Thymus (tissue), 11 donors: Measurements from ENCODE around the gene FADS3. TPM values are rescaled to one million over a fixed set of nuclear protein-coding genes. Genes with fewer than 3 reads are reported as not detected.
A peak's percentile ranks its signal among the peaks of the same experiment; 100 is the strongest.

Source experiments
- DNase-seq, 9 donors: peaks; one replicate each; pipeline ENCODE4 v3.0.0-alpha.2; 2013; ENCODE audit warnings: low spot score in 9 of 9, low read depth in 6 of 9, missing footprints in 1 of 9
- H3K27ac ChIP-seq, 2 donors: one replicate each; pipeline ENCODE4 v1.5.1; 2013; ENCODE audit warnings: control low read depth in 1 of 2, low read depth in 1 of 2, low read length in 1 of 2, mild to moderate bottlenecking in 1 of 2, moderate library complexity in 1 of 2
- H3K27me3 ChIP-seq, 2 donors: one replicate each; pipeline ENCODE4 v1.5.1; 2013; ENCODE audit warnings: low read length in 1 of 2; ENCODE audit not compliant: control insufficient read depth in 2 of 2, insufficient read depth in 1 of 2
- H3K36me3 ChIP-seq, 2 donors: one replicate each; pipeline ENCODE4 v1.5.1; 2013; ENCODE audit warnings: low read length in 1 of 2, mild to moderate bottlenecking in 1 of 2, moderate library complexity in 1 of 2; ENCODE audit not compliant: control insufficient read depth in 2 of 2, insufficient read depth in 2 of 2
- H3K4me1 ChIP-seq, 2 donors: one replicate each; pipeline ENCODE4 v1.5.1; 2013; ENCODE audit warnings: low read length in 2 of 2; ENCODE audit not compliant: control insufficient read depth in 2 of 2, insufficient read depth in 2 of 2
- H3K4me3 ChIP-seq, 2 donors: one replicate each; pipeline ENCODE4 v1.5.1; 2013; ENCODE audit warnings: low read length in 2 of 2, control low read depth in 1 of 2, mild to moderate bottlenecking in 1 of 2
- H3K9me3 ChIP-seq, 2 donors: one replicate each; pipeline ENCODE4 v1.5.1; 2013; ENCODE audit warnings: low read length in 1 of 2, mild to moderate bottlenecking in 1 of 2; ENCODE audit not compliant: control insufficient read depth in 2 of 2, insufficient read depth in 1 of 2
- WGBS: extraction: QIAGEN DNeasy Blood & Tissue Kit; methylation state at CpG from one replicate; pipeline ENCODE4 v1.1.7; 2013; 5-methylcytosine and 5-hydroxymethylcytosine counted together
- polyA plus RNA-seq: library from polyadenylated mRNA; stranded (reverse); fragments of 200-250 nt; gene quantifications from one replicate; pipeline ENCODE4 v1.2.3, GENCODE V29; 2013
- total RNA-seq: library from RNA; stranded (reverse); fragments of 120-200 nt; gene quantifications from one replicate; pipeline ENCODE4 v1.2.4, GENCODE V29; 2013
- donor health status: healthy.

Gene FADS3
- total and polyA plus RNA-seq, 2 donors: 4.7 to 19.3 TPM

DNA sequence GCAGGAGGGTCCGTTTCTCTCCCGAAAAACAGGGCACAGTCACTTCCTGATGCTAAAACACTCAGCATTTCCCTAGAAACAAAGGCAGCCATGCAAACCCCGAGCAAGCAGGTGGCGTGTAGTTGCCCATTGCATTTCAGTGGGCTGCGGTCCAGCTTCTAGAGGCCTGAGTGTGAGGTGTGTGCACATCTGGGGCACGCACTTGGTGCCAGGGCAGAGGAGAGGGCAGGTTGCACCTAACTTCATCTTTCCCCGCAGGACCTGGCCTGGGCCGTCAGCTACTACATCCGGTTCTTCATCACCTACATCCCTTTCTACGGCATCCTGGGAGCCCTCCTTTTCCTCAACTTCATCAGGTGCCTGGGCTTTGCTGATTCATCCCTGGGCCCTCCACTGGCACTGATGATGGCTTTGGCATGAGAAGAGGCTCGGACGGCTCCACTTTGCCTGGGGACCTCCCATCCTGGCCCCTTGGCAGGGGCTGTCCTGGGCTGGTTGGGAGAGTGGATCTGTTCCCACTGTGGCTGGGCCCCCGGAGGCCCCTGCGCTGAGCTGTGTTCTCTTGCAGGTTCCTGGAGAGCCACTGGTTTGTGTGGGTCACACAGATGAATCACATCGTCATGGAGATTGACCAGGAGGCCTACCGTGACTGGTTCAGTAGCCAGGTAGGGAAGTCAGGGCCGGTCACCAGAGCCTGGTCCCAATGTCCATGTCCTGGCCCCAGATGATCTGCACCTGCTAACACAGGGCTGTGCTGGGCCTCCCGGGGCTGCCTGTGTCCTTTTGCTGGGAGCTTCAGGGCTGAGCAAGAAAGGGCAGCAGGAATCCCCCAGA is 28.4 kb downstream of the FADS3 start:
- H3K4me3 ChIP-seq: no peak overlapping the region
- no peaks in the 10 kb centered on the region for H3K27me3 ChIP-seq
- H3K4me1 ChIP-seq: no peaks in the 10 kb centered on the region
- H3K9me3 ChIP-seq: no peaks in the 10 kb centered on the region
- 95% methylated on average over 18 of the region's 18 CpGs for WGBS
- H3K27ac ChIP-seq: no peak overlapping the region
- peaks cover 58 to 62% of the 10 kb centered on the region in 2 donors for H3K36me3 ChIP-seq
- DNase-seq: no peak

DNA sequence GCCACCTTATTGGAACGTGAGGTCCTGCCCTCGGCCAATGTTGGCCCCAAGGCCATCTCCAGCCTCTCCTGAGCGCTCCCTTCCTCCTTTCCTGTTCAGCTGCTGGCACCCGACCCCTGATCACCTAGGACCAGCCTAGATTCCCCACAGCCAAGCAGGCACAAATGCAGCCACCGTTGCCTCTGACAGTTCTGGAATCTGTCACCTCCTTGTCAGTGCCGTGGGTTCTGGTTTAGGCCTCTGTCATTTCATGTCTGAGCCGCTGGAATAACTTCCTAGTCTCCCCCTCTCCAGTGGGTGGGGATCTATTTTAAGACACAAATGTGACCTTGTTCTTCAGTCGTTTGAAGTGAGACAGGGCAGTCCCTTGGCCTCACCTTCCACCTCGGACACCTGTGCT is 29.7 kb downstream of the FADS3 start:
- no peaks in the 10 kb centered on the region for H3K9me3 ChIP-seq
- H3K4me1 ChIP-seq: no peaks in the 10 kb centered on the region
- H3K27ac ChIP-seq: no peak overlapping the region
- no peak overlapping the region for H3K4me3 ChIP-seq
- no peak for DNase-seq
- 85% methylated on average over 9 of the region's 9 CpGs for WGBS
- H3K27me3 ChIP-seq: no peaks in the 10 kb centered on the region
- H3K36me3 ChIP-seq: peaks cover 64 to 75% of the 10 kb centered on the region in 2 donors

DNA sequence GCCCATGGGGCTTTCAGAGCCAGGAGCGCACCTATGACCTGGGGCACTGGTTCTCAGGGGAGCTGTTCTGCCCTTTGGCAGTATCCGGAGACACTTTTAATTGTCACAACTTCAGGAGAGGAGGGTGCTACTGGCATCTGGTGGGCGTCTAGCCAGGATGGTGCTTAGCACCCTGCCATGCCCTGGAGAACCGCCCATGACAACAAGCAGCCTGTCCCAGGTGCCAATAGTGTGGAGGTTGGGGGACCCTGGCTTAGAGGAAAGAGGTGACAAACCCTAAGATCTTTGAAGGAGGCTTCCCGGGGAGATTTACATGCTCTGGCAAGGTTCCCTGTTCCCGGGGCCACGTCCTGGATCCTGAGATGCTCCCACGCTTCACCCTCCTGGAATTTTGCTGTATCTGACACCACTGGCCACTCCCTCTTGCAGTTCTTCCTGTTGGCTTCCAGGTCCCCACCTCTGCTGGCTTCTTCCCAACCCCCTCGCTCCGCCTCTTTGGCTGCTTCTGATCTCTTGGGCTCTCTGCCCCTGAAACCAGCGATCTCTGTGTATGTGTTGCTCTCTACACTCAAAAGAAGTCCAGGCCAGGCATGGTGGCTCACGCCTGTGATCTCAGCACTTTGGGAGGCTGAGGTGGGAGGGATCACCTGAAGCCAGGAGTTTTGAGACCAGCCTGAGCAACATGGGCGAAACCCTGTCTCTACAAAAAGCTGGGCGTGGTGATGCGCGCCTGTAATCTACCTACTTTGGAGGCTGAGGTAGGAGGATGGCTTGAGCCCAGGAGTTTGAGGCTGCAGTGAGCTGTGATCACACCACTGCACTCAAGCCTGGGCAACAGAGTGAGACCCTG is 31.1 kb downstream of the FADS3 start:
- WGBS: 97% methylated on average over 16 of the region's 16 CpGs
- Histone ChIP-seq H3K4me1 (no peaks in the 10 kb centered on the region), H3K27ac (peak overlapping the region in 1 of 2 donors; percentile 26), H3K27me3 (no peaks in the 10 kb centered on the region), H3K9me3 (no peaks in the 10 kb centered on the region), H3K36me3 (peaks cover 72 to 82% of the 10 kb centered on the region in 2 donors), H3K4me3 (no peak overlapping the region)
- DNase-seq: no peak

DNA sequence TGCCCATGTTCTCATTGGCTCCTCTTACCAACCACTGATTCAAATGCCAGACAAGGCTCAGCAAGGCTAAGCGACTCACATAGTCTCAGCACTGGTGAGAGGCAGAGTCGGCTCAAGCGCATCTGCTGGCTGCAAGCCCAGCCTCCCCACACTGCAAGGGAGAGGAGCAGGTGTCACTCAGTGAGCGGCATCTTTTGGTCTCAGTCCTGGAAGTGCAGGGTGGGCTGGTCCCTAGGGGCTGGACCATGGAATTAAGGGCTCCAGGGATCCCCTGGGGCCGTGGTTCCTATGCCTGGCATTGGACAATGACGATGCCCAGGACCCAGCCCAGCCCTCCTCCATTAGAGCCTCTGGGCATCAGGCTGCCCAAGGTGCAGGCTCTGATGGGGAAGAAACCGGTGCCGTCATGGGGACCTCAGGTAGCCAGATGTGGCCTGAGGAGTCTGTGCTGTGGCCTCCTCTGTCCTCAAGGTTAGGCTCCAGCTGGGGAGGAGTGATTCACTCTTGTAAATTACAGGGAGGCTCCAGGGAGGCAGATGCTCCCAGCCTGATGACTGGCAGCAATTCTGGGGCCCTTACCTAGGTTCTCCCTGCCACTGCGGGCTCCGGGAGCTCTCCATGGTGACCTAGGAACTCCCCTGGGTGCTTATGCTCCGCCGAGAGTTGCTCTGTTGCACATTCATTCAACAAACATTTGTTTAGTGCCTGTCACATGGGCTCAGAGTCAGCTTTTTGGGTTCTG is 35.2 kb downstream of the FADS3 start:
- no peaks in the 10 kb centered on the region for H3K9me3 ChIP-seq
- peaks cover 76 to 82% of the 10 kb centered on the region in 2 donors for H3K36me3 ChIP-seq
- DNase-seq: no peak
- H3K4me3 ChIP-seq: no peak overlapping the region
- no peak overlapping the region for H3K27ac ChIP-seq
- H3K27me3 ChIP-seq: no peaks in the 10 kb centered on the region
- 96% methylated on average over 12 of the region's 12 CpGs for WGBS
- no peaks in the 10 kb centered on the region for H3K4me1 ChIP-seq

DNA sequence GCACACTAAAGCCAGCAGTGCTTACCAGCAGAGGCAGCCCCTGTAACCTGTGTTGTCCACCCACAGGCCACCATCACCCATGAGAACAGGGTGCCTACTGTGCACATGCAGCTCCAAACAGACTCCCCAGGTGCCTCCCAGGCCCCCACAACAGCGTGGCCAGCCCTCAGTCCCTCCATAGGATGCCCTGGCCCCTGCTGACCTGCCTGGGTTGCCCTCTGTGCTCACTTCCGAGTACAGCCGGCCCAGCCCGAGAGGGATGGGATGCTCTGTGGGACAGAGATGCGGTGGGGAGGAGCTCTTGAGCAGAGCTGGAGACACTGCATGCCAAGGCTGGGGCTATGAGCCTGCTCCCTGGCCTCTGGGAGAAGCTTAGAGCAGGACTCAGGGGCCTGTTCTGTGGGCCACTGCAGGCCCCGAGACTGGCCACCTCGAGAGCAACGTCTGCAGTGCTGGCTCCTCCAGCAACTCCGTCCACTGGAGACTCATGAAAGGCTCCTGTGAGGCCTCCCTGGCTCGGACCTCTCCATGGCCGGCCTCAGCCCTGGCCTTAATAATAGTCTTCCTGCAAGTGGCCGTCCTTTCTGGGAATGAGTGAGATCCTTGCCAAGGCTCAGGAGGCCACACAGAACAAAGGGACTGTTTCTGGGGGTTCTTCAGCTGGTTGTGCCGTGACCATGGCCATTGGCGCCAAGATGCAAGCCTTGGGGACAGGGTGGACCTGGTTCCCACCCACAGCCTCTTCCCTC is 36.2 kb downstream of the FADS3 start:
- Histone ChIP-seq H3K27me3 (no peaks in the 10 kb centered on the region), H3K4me1 (no peaks in the 10 kb centered on the region), H3K27ac (no peak overlapping the region), H3K4me3 (no peak overlapping the region), H3K9me3 (no peaks in the 10 kb centered on the region), H3K36me3 (peaks cover 79 to 82% of the 10 kb centered on the region in 2 donors)
- WGBS: 96% methylated on average over 14 of the region's 14 CpGs
- DNase-seq: no peak

DNA sequence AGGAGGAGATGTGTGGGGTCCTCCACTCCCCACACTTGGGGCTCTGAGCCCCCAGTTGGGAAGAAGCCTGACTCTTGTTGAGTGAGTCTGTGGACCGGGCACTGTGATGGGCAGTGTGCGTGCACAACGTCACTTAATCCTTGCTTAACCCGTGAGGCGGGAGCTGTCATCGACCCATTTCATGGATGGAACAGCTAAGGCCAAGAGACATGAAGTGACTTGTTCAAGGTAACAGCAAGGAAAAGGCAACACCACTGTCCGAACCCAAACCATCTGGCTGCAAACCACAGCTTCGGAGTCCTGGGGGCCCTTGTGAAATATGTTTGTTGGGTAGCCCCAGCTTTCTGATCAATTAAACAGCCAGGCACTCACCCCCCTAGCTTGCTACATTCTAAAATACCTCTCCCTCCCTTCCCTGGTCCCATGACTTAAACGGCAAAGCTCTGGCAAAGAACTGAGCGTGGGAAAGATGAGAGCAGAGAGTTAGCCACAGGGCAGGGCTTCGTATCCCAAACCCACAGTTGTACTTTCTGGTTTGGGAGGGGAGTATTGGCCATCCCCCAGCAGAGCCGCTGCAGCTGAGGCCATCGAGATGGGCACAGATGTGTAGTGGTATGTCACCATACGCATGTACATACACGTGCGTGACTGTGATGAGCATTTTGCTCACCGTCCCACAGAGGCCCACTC is 37.0 kb downstream of the FADS3 start:
- Histone ChIP-seq H3K9me3 (no peaks in the 10 kb centered on the region), H3K4me1 (no peaks in the 10 kb centered on the region), H3K27ac (no peak overlapping the region), H3K36me3 (peaks cover 78 to 82% of the 10 kb centered on the region in 2 donors), H3K27me3 (no peaks in the 10 kb centered on the region), H3K4me3 (no peak overlapping the region)
- WGBS: 96% methylated on average over 17 of the region's 17 CpGs
- no peak for DNase-seq

DNA sequence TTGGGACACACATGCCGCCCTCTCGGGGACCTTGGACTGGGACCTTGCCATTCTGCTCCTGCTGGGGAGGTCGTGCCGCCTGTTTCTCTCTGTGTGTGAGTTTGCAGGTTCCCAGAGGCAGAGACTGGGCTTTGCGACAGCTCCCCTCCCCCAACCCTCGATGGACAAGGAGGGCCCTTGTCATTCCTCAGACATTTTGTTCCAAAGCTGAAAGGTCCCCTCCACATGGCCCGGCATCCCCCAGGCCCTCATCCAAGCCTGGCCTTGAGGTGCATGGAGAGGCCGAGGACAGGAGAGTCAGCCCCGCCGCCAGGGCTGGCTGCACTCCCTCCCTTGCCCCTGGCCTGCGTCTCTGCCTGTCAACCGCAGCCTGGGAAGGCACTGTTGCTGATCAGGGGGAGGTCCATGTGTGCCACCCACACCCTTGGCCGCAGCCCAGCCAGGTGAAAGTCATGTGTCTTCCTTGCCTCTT is 37.6 kb downstream of the FADS3 start:
- H3K9me3 ChIP-seq: no peaks in the 10 kb centered on the region
- no peak for DNase-seq
- no peaks in the 10 kb centered on the region for H3K27me3 ChIP-seq
- WGBS: 89% methylated on average over 13 of the region's 13 CpGs
- no peaks in the 10 kb centered on the region for H3K4me1 ChIP-seq
- H3K27ac ChIP-seq: no peak overlapping the region
- H3K4me3 ChIP-seq: no peak overlapping the region
- H3K36me3 ChIP-seq: peaks cover 80 to 84% of the 10 kb centered on the region in 2 donors

DNA sequence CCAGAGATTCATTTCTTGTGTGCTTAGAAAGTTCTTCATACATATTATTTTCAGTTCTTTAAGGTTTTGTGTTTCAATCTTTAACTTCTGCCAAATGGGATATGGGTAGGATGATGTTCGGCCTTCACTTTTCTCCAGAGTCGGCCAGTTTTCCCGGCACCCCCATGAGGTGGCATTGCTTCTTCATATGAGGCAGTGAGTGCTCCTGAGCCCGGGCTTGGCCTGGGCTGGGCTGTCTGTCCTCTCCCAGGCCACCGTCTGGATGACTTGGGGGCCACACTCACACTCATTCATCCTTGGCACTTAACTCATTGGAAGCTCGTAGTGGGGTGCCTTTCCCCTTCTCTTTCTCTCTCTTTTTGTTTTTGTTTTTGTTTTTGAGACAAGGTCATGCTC is 39.4 kb downstream of the FADS3 start:
- WGBS: 97% methylated on average over 6 of the region's 6 CpGs
- Histone ChIP-seq H3K9me3 (no peaks in the 10 kb centered on the region), H3K27me3 (no peaks in the 10 kb centered on the region), H3K36me3 (peaks cover 83 to 89% of the 10 kb centered on the region in 2 donors), H3K4me1 (no peaks in the 10 kb centered on the region), H3K27ac (no peak overlapping the region), H3K4me3 (no peak overlapping the region)
- DNase-seq: no peak
